Embryonic facial prominence (tissue), 1 donor: ENCODE data around the gene LGALS1.
A peak's percentile ranks its signal among the peaks of the same experiment; 100 is the strongest.

Source experiments
- DNase-seq: peaks from one replicate; pipeline ENCODE4 v3.0.0-alpha.2; 2016; ENCODE audit errors: extremely low spot score

Gene LGALS1

DNA sequence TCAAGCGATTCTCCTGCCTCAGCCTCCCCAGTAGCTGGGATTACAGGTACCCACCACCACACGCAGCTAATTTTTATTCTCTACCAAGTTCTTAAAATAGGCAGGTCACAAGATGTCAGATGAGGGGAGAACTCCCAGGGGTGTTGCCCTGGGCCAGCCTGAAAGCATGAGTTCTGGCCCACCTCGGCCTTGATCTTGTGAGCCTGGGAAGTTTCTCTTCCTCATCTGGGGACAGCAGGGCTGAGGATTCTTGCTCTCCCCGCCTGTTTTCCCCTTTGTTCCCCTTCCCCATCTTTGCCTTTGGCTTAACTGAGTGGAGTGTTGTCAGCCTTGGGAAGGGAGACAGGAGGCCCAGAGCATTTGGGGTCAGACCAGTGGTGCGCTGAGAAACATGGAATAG, 13.4 kb upstream of the LGALS1 start:
- DNase-seq = no peak

DNA sequence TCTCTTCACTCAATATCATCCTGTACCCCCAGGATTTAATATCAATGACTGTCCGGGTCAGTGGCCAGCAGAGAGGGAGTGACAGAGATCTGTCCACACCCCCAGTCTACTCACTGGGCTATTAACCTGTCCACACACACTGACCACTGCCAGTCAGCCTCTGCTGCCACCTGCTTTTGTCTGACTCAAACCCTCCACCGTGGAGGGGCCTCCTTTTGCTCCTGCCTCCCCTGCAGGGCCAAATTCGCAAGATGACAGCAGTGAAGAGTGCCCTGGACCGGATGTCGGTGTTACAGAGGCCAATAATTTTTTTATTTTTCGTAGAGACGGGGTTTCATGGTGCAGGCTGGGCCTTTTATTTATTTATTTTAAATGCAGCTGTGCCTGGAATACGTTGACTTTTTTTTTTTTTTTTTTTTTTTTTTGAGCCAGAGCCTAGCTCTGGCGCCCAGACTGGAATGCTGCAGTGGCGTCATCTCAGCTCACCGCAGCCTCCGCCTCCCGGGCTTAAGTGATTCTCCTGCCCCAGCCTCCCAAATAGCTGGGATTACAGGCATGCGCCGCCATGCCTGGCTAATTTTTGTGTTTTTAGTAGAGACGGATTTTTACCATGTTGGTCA, 11.8 kb upstream of the LGALS1 start:
- DNase-seq = no peak

DNA sequence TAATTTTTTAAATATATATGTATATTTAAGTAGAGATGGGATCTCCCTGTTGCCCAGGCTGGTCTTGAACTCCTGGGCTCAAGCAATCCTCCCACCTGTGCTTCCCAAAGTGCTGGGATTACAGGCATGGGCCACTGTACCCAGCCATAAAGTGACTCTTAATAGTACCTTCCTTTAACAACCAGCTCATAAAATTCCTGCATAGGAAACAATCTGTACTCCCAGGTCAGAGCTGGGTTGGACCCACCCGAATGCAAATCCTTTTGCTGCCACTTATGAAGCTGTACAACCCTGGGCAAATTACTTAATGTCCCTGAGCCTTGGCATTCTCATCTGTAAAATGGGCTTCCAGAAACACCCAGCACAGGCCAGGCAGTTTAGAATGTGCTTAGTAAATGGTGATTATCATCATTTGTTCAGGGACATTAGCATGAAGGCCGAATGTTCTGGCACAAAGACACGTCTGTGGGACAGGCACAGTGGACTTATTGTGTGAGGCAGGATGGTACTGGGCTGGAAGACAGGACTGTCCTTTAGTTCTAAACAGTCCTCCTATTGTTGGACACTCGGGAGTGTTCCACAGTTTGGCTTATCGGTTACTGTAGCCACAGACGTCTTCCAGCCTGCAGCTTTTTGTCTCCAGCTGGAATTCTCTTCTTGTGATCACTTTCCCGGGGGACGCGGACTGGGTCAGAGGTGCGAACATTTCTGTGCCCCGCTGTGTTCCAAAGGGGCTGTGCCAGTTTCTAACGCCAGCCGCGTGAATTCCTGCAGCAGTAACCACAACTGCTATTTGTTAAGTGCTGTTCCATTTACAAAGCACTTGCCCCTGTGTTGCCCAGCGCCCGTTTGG, 11.0 kb upstream of the LGALS1 start:
- DNase-seq = no peak

DNA sequence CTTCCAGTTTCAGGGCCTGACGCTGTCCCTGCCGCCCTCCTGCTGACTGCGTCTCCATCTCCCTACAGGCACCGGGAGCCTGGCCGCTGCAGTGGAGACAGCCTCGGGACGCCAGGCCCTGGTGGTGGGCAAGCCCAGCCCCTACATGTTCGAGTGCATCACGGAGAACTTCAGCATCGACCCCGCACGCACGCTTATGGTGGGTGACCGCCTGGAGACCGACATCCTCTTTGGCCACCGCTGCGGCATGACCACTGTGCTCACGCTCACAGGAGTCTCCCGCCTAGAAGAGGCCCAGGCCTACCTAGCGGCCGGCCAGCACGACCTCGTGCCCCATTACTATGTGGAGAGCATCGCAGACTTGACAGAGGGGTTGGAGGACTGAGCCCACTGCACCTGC, 9.9 kb upstream of the LGALS1 start:
- DNase-seq = no peak

DNA sequence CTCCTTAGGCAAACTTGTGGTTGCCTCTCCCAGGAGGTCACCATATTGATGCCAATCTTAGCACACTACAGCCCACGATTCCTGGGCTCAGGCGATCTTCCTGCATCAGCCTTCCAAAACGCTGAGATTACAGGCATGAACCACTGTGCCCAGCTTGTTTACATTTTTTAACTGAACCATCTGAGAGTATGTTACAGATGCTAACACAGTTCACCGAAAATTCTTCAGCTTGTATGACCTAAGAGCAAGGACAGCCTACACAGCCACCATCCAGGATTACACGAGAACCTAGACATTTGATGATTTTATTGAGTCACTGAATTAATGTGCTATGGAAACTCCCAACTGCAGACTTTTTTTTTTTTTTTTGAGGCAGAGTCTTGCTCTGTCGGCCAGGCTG, 5.8 kb upstream of the LGALS1 start:
- no peak for DNase-seq

DNA sequence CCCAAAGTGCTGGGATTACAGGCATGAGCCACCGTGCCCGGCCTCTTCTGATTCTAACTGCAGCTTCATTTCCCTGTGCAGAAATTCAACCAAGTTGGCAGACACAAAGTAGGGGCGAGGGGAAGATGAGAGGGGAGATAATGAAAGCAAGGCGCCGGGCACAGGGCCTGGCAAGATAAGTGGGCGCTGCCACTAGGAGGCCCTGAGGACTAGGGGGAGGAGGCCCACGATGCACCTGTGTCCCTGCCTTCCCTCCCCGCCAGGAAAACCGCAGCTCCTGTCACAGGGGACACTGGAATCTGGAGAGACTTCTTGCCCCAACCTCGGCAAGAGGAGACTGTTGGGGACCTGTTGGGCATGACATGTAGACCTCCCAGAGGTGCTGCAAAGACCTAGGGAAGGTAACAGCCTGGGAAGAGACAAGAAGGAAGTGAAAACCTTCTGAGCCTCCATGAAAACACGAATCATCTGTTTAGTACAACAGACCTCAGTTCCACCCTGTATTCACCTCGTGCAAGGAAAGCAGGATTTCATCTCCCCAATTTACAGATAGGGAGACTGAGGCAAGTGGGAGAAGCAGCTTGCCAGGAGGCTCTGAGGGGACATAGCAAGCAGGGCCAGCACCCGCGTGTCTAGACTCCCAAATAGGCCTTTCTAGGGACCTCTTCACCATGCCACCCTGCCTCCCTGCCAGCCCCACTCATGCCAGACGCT, 3.1 kb upstream of the LGALS1 start:
- DNase-seq = no peak

DNA sequence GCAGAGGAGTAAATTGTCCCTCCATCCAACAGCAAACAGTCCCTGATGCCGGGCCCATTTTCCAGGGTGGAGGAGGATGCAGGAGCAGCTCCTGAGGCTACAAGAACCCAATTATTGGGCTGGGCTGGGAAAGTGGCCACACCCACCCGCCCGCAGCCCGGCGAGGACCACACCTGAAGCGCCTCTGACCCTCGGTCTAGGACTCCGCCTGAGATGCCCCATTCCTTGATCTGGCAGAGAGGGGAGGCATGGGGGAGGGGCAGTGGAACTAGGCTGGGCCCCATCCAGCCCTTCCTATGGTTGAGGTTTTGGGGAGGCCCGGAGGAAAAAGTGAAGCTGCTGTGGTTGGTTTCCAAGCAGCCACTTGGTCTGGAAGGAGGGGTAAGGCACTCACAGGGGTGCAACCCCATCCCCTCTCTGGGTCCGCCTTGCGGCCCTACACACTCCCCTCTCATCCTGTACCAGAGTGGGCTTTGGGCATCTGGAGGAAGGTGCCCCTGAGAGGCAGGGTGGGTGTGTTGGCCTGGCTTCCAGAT, 2.4 kb upstream of the LGALS1 start:
- no peak for DNase-seq

DNA sequence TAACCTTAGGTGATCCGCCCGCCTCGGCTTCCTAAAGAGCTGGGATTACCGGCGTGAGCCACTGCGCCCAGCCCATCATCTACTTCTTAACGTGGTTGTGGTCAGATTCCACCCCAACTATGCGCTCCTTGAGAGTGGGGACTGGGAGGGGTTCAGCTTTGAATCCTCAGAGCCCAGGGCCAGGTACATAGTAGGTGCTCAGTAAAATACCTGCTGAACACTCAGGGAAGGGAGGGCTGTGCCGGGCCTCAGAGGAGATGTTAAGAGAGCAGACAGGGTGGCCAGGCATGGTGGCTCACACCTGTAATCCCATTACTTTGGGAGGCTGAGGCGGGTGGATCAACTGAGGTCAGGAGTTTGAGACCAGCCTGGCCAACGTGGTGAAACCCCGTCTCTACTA, 1.2 kb upstream of the LGALS1 start:
- no peak for DNase-seq

DNA sequence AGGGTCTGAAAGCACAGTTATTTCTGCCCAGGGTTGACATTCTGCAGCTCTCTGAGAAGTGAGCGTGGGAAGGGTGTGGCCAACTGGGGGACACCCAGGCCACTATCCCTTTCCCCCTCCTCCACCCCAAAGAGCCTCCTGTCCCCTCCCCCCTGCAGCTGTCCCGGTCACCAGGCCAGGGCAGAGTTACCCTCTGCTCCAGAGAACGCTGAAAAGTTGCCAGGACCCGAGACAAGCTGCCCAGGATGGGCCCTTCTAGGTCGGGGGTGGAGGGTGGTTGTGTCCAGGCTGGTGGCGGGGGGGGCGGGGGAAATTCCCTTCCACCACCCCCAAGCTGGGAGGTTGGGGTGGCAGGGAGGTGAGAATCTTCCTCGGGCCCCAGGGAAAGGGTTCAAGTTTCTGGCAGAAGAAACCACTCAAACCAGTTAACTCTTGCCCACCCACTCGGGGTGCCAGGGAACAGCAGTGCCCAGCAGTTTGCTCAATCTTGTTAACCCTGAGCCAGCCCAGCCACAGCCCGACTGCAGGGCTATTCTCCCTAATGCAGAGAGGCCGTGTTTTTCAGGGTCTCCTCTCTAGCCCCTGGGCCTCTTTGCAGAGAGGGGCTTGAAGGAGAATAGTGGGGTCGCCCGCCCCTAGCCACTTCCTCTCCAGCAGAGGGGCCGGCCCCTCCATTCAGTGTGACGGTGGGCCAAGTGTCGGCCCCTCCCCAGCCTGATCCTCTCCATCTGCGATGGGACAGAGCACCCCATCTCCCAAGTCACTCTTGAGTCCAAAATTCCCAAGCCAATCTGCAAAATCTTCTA, 697 bp downstream of the LGALS1 start:
- DNase-seq = no peak

DNA sequence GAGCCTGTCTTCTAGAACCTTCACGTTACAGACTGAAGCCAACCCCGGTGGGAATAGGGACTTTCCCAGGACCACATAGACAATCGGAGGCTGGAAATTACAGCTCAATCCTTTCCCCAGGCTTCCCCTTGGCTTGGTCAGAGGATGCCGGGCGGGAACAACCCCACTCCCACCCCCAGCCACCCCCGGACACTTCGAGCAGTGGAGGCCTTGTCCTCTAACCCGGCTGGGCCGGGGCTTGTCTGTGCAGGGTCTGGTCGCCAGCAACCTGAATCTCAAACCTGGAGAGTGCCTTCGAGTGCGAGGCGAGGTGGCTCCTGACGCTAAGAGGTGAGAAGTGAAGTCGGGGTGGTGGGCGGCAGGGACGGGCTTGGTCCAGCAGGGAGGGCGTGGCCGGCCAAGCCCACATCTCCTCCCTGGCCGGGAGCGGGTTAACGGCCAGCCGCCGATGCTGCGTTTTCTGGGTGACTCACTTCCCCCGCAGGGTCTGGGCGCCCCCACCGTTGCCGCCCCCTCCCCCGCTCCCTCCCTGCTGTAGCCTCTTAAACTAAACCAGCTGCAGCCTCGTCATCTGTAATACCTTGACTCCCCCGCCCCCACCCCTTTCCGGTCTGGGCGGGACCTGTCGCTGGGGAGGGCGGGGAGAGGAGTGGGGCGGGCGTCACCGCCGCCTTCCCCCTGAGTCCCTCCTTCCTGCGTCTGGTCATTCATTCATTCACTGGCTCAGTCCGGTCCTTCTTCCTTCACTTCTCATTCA, 1.5 kb downstream of the LGALS1 start:
- DNase-seq = peak; percentile 87

DNA sequence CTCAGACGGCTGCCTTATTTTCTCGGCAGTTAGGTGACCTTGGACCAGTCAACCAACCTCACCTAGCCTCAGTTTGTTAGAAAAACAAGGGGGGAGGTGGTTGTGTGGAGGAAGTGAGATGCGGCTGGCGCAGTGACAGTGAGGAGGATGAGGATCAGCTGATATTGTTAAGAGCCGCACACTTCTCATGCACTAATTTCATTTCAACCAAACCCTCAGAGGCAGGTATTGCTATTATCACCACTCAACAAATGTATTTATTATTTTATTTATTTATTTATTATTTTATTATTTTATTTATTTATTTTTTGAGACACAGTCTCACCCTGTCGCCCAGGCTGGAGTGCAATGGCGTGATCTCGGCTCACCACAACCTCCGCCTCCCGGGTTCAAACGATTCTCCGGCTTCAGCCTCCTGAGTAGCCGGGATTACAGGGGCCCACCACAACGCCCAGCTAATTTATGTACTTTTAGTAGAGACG, 2.1 kb downstream of the LGALS1 start:
- no peak for DNase-seq

DNA sequence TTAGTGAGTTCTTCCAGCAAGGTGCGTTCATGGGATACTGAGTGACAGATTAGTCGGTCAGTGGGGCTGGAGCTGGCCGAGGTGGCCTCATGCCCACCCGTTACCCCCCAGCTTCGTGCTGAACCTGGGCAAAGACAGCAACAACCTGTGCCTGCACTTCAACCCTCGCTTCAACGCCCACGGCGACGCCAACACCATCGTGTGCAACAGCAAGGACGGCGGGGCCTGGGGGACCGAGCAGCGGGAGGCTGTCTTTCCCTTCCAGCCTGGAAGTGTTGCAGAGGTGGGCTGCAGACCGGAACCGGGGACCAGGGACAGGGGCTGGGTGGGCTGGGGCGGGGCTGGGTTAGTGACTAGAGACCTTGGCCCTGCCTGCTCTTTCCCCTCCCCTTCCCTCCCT, 2.9 kb downstream of the LGALS1 start:
- DNase-seq = no peak

DNA sequence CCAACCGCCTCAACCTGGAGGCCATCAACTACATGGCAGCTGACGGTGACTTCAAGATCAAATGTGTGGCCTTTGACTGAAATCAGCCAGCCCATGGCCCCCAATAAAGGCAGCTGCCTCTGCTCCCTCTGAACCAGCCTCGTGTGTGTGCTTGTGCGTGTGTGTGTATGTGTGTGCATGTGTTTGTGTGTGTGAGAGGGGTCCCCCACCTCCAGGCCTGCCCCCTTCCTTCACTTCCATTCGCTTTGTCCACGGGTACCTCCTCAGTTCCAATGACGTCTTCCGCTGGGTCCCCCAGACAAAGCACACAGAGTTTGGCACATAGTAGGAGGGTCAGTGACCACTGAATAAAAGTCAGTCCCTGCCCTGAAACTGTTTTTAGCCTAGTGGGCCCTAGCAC, 4.2 kb downstream of the LGALS1 start:
- DNase-seq = no peak

DNA sequence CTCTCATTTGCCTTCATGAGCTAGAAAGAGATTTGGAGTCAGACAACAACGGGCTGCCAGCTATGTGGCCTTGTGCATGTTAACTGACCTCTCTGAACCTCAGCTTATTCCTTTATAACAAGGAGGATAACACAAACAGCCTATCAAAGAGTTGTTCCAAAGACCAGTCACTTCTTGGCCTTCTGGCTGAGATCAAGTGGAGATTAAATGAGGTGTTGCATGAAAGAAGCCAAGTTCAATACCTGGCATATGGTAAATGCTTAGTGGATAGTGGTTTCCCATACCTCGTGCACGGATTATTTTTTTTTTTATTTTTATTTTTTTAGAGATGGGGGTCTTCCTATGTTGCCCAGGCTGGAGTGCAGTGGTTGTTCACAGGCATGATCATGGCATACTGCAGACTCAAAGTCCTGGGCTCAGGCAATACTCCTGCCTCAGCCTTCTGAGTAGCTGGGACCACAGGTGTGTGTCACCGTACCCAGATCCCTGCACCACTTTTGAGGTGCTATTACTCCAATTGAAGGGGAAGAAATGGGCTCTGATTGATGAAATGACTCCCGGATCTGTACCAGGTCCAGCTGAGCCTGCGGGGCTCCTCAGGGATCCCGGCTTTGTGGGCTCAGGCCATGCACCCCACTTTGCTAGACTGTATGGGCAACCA, 4.9 kb downstream of the LGALS1 start:
- no peak for DNase-seq

DNA sequence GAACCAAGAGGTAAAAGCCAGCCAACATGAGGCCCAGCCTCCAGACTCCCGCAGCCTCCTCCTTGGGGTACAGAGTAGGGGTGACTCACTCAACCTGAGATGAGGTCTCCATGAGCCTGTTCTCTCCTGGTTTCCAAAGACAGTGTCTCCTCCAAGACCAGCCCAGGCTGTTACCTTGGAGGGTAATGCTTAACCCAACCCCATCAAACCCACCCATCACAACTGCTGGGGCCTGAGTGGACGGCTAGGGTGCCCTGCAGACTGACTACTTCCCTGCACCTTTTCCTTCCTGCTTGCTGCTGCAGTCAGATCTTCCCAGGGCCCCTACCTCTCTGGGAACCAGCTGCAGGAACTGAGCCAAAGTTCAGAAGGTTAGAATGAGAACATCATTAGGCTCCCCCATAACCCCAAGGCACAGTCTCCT, 5.6 kb downstream of the LGALS1 start:
- no peak for DNase-seq

DNA sequence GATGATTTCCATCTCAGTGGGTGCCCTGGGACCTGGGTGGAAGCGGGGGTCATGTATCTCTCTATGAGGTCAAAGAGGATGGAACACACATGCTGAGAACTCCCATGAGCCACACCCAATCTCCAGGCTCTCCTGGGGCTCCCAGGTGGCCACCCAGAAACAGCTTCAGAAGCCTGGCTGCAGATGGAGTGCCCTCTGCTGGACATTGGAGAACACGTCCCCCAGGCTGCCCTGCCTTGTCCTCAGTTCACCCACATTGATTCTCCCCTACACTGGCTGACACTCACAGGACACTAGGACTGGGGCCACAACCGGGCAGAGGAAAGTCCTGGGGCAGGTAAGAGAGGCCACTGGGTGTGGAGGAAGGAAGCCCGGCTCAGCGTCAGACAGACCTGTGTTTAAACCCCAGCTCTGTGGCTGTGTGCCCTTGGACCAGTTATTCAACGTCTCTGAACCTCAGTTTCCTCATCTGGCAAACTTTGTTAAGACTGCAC, 6.2 kb downstream of the LGALS1 start:
- no peak for DNase-seq

DNA sequence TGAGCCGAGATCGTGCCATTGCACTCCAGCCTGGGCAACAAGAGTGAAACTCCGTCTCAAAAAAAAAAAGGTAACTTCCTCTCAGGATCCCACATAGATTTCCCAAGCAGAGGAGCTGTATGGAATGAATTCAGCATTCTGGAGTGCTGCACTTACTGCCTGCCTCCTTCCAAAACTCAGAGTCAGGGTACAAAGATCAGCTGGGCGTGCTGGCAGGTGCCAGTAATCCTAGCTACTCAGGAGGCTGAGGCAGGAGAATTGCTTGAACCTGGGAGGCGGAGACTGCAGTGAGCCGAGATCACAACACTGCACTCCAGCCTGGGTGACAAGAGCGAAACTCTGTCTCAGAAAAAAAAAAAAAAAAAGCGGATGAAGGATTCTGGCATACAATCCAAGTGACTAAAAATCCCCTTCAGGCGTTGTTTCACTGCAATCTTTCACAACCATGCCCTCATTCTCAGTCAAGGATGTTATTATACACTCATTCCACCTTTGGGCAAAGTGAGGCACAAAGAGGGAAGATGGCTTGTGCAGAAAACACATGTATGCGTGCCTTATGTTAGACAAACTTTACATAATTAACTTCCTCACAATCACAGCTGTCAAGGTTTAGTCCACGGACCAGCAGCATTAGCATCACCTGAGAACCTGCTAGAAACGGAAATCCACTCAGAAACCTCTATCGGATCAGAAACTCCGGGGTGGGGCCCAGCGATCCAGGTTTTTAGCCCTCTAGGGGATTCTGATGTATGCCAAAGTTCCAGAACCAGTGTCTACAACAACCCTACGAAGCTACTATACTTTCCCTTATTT, 9.6 kb downstream of the LGALS1 start:
- no peak for DNase-seq

DNA sequence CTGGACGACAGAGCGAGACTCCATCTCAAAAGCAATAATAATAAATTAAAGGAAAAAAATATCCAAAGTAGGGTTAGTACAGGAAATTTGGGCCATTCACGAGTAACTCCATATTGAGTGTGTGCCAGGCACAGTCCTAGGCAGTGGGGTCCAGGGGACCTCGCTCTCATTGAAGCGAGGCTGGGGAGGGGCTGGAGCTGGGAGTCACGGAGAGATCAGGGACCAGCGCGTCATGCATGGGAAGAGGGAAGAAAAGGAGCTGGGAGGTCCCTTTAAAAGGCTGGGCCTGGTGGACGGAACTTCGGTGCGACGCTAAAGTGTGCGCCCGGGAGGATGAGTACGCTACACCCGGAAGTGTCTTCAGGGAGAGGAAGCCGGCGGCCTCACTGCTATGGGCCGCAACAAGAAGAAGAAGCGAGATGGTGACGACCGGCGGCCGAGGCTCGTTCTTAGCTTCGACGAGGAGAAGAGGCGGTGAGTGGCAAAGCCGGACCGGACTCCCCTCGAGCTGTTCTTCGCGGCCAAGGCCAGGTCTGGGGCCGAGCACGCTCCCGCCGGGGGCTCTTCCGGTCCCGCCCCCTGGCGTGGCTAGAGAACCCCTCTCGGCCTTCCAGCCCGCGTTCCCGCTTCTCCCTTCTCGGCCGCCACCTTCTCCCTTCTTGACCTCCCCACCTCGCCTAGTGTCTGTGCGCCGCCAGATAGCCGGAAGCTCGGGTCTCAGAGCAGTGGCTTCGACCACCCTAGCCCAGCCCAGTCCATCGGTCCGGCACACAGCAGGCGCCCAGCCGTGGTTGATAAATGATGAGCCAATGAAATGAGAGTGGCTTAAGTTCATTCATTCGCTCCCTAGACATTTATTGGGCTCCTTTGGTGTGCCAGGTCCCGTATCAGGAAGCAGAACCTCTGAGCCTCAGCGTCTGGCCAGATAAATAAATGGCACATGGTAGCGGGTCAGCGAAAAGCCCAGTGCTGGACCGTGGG, 10.9 kb downstream of the LGALS1 start, which contains the start of gene NOL12:
TSS of gene NOL12 (plus strand) at position 342 of the 981 bp plus-strand sequence. CDS start at position 392, 50 bp downstream.
- DNase-seq = peak; percentile 84
